ENCODE results near the gene OPN4.
"Not testable (repeated sequence)": the region's sequence is repeated elsewhere in the genome, so short reads cannot be mapped to it uniquely, and the experiment has no call there.

The OPN4 gene

GRCh38 chr10:86614853-86615252 lies 39.5 kb upstream of the OPN4 start:
- TF ChIP-seq CTCF (conservative IDR thresholded peaks at IDR 0.05; ENCODE audit: low read depth, low read length) = no peak
- H3K4me3 ChIP-seq (ENCODE audit: low read length) = no peak overlapping the region
- no peak for DNase-seq (ENCODE audit: low read depth)

GRCh38 chr10:86617278-86617677 lies 37.1 kb upstream of the OPN4 start:
- H3K4me3 ChIP-seq (ENCODE audit: low read length); DNase-seq (ENCODE audit: low read depth): not testable (repeated sequence)

- no peak for DNase-seq (ENCODE audit: low read depth)
- TF ChIP-seq CTCF (conservative IDR thresholded peaks at IDR 0.05; ENCODE audit: low read depth, low read length) = no peak
Measured at GRCh38 chr10:86628311-86628710, 26.0 kb upstream of the OPN4 start.

GRCh38 chr10:86630079-86630478 lies 24.3 kb upstream of the OPN4 start:
- H3K4me3 ChIP-seq (ENCODE audit: low read length) = no peak overlapping the region
- no peak for TF ChIP-seq CTCF (conservative IDR thresholded peaks at IDR 0.05; ENCODE audit: low read depth, low read length)
- DNase-seq (ENCODE audit: low read depth) = no peak

More at GRCh38 chr10:86628311-86628710, 26.0 kb upstream of the OPN4 start:
- H3K4me3 ChIP-seq (ENCODE audit: low read length) = no peak overlapping the region

GRCh38 chr10:86632009-86632800 lies 22.1 kb upstream of the OPN4 start:
- DNase-seq (ENCODE audit: low read depth) = no peak
- no peak for TF ChIP-seq CTCF (conservative IDR thresholded peaks at IDR 0.05; ENCODE audit: low read depth, low read length)
- H3K4me3 ChIP-seq (ENCODE audit: low read length) = peak overlapping the region; percentile 43

GRCh38 chr10:86632951-86633350 lies 21.4 kb upstream of the OPN4 start:
- TF ChIP-seq CTCF (conservative IDR thresholded peaks at IDR 0.05; ENCODE audit: low read depth, low read length) = no peak
- no peak for DNase-seq (ENCODE audit: low read depth)

GRCh38 chr10:86635402-86635801 lies 18.9 kb upstream of the OPN4 start:
- DNase-seq (ENCODE audit: low read depth) = peak; percentile 67
- no peak overlapping the region for H3K4me3 ChIP-seq (ENCODE audit: low read length)
- TF ChIP-seq CTCF (conservative IDR thresholded peaks at IDR 0.05; ENCODE audit: low read depth, low read length) = no peak

More at GRCh38 chr10:86632951-86633350, 21.4 kb upstream of the OPN4 start:
- no peak overlapping the region for H3K4me3 ChIP-seq (ENCODE audit: low read length)

All from retinal pigment epithelial cell (primary cell).